ENCODE results near the gene ITGB4.

DNA sequence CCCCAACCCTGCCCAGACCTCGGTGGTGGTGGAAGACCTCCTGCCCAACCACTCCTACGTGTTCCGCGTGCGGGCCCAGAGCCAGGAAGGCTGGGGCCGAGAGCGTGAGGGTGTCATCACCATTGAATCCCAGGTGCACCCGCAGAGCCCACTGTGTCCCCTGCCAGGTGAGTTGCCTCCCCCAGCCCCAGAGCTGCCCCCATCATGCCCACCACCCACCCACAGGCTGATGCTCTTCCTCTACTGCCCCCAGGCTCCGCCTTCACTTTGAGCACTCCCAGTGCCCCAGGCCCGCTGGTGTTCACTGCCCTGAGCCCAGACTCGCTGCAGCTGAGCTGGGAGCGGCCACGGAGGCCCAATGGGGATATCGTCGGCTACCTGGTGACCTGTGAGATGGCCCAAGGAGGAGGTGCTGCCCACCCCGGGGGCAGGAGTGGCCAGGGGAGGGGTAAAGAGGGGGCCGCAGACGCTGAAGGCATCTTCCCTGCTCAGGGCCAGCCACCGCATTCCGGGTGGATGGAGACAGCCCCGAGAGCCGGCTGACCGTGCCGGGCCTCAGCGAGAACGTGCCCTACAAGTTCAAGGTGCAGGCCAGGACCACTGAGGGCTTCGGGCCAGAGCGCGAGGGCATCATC, 35.3 kb downstream of the ITGB4 start:
- TF ChIP-seq CTCF (IDR thresholded peaks at IDR 0.05): no peak
- TF ChIP-seq POLR2A (IDR thresholded peaks at IDR 0.05): no peak

Measured in ovary (tissue), 3 donors.